Stomach (tissue), 4 donors: Measurements from ENCODE around the gene CRTC1.

Source experiments
- EP300 ChIP-seq: sonication (generic); formaldehyde crosslinking; IDR thresholded peaks from one replicate; pipeline ENCODE4 v1.6.1; 2017; ENCODE audit warnings: antibody characterized with exemption
- POLR2A ChIP-seq, 4 donors: fragments of 450-650 bp; IDR thresholded peaks; one replicate each; pipeline ENCODE4 v1.6.1; 2016; ENCODE audit warnings: antibody characterized with exemption in 4 of 4, control low read depth in 2 of 4, mild to moderate bottlenecking in 1 of 4, moderate library complexity in 1 of 4
- POLR2AphosphoS5 ChIP-seq, 3 donors: sonication (generic); formaldehyde crosslinking; IDR thresholded peaks; one replicate each; pipeline ENCODE4 v1.6.1; 2016; ENCODE audit warnings: antibody characterized with exemption in 3 of 3
- TF ChIP-seq, protein P1 (sequence below), 7 experiments: fragments of 450-650 bp in 4 of 7; fragments of 200-600 bp in 3 of 7; sonication (generic) in 3 of 7; IDR thresholded peaks; one replicate each; pipeline ENCODE4 v1.5.1; 2016 to 2019; ENCODE audit warnings: antibody characterized with exemption in 7 of 7, control low read depth in 2 of 7, mild to moderate bottlenecking in 1 of 7

DNA sequence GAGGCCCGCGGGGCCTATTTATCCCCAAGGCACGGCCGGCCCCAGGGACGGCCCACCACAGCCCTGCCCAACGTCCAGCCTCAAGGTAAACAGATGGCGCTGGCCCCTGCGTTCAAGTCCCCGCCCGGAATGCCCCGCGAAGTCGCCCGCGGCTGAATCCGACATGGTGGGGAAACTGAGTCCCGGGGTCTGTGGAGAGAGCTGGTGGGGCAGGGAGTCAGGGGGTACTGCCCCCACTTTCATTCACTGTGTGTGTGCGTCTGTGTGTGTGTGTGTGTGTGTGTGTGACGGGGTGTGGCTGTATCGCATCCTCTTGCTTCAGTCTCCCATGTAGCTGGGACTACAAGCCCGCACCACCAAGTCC lies 107.8 kb downstream of the CRTC1 start:
- TF ChIP-seq, protein P1, sequence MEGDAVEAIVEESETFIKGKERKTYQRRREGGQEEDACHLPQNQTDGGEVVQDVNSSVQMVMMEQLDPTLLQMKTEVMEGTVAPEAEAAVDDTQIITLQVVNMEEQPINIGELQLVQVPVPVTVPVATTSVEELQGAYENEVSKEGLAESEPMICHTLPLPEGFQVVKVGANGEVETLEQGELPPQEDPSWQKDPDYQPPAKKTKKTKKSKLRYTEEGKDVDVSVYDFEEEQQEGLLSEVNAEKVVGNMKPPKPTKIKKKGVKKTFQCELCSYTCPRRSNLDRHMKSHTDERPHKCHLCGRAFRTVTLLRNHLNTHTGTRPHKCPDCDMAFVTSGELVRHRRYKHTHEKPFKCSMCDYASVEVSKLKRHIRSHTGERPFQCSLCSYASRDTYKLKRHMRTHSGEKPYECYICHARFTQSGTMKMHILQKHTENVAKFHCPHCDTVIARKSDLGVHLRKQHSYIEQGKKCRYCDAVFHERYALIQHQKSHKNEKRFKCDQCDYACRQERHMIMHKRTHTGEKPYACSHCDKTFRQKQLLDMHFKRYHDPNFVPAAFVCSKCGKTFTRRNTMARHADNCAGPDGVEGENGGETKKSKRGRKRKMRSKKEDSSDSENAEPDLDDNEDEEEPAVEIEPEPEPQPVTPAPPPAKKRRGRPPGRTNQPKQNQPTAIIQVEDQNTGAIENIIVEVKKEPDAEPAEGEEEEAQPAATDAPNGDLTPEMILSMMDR (IDR thresholded peaks at IDR 0.05) = no peak
- TF ChIP-seq POLR2AphosphoS5 (IDR thresholded peaks at IDR 0.05) (no peak), POLR2A (IDR thresholded peaks at IDR 0.05) (no peak), EP300 (no peak)
